ENCODE data around the gene ADCY5. TPM values are rescaled to one million over a fixed set of nuclear protein-coding genes. Genes with fewer than 3 reads are reported as not detected.
A peak's percentile ranks its signal among the peaks of the same experiment; 100 is the strongest.

Gene ADCY5
- total RNA-seq, 1 experiment from 2014 or later, result not detected

DNA sequence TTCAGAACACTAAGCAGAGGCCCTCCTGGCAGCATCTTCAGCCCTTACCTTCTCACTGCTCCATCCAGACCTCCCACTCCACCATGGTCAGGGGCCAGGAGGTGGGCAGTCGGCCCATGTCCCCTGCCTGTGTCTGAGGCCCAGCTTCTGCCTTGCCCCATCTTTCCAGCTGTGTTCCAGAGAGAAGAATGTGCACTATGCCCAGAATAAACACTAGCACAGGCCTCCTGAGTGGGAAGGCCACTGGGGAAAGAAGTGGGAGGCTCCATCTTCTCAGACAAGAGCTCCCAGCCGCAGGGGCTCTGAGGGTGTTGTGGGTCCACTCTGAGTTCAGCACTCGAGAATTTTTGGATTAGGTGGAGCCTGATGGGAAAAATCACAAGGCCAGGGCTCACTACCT, 44.5 kb downstream of the ADCY5 start:
- peaks cover 25% of the 10 kb centered on the region for H3K27me3 ChIP-seq
- H3K36me3 ChIP-seq, result no peaks in the 10 kb centered on the region
- DNase-seq, result no peak
- no peaks in the 10 kb centered on the region for H3K9me3 ChIP-seq
- H3K4me3 ChIP-seq, result no peak overlapping the region

GRCh38 chr3:123401836-123402530, 46.9 kb downstream of the ADCY5 start:
- peaks cover 41% of the 10 kb centered on the region for H3K27me3 ChIP-seq
- no peak overlapping the region for H3K4me3 ChIP-seq
- H3K9me3 ChIP-seq, result no peaks in the 10 kb centered on the region
- no peaks in the 10 kb centered on the region for H3K36me3 ChIP-seq
- DNase-seq, result no peak

DNA sequence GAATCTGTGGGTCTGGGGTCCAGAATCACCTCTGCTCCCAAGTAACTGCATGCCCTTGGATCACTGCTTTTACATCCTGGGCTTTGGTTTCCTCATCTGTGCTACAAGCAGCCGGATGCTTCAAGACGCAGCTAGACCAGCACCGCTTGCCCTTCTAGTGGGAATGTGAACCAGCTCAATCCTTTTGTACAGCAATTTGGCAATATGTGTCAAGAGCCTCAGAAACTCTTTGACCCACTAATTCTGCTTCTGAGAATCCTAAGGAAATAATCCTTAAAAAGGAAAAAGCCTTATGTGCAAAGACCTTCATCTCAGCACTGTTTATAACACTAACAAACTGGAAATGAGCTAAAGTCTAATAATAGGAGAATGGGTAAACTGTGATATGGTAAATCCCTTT, 48.7 kb downstream of the ADCY5 start:
- peaks cover 44% of the 10 kb centered on the region for H3K27me3 ChIP-seq
- H3K9me3 ChIP-seq, result no peaks in the 10 kb centered on the region
- no peak overlapping the region for H3K4me3 ChIP-seq
- H3K36me3 ChIP-seq, result no peaks in the 10 kb centered on the region
- no peak for DNase-seq

- H3K4me3 ChIP-seq, result no peak overlapping the region
- peaks cover 44% of the 10 kb centered on the region for H3K27me3 ChIP-seq
- no peaks in the 10 kb centered on the region for H3K9me3 ChIP-seq
- no peaks in the 10 kb centered on the region for H3K36me3 ChIP-seq
- DNase-seq, result no peak
Observed at GRCh38 chr3:123399653-123400052, 49.2 kb downstream of the ADCY5 start.

GRCh38 chr3:123397921-123398785, 50.7 kb downstream of the ADCY5 start:
- no peaks in the 10 kb centered on the region for H3K9me3 ChIP-seq
- no peak for DNase-seq
- no peaks in the 10 kb centered on the region for H3K36me3 ChIP-seq
- H3K4me3 ChIP-seq, result no peak overlapping the region
- peaks cover 44% of the 10 kb centered on the region for H3K27me3 ChIP-seq

DNA sequence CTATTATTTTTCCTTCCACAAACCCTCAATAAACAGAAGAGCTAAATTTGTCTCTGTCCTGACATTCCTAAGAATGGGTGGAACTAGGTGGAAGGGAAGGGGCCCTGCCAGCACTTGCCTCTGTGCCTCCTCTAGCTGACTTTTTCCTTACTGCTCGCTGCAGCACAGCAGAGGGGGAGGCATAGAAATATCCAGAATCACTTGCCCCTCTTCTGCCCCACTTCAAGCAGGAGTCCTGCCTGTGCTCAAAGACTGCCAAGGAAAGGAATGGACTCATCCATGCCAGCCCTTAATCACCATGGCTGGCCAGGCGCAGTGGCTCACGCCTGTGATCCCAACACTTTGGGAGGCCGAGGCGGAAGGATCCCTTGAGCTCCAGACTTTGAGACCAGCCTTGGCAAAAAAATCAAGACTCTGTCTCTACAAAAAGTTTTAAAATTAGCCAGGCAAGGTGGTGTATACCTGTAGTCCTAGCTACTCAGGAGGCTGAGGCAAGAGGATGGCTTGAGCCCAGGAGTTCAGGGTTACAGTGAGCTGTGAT, 51.8 kb downstream of the ADCY5 start:
- no peak for DNase-seq

DNA sequence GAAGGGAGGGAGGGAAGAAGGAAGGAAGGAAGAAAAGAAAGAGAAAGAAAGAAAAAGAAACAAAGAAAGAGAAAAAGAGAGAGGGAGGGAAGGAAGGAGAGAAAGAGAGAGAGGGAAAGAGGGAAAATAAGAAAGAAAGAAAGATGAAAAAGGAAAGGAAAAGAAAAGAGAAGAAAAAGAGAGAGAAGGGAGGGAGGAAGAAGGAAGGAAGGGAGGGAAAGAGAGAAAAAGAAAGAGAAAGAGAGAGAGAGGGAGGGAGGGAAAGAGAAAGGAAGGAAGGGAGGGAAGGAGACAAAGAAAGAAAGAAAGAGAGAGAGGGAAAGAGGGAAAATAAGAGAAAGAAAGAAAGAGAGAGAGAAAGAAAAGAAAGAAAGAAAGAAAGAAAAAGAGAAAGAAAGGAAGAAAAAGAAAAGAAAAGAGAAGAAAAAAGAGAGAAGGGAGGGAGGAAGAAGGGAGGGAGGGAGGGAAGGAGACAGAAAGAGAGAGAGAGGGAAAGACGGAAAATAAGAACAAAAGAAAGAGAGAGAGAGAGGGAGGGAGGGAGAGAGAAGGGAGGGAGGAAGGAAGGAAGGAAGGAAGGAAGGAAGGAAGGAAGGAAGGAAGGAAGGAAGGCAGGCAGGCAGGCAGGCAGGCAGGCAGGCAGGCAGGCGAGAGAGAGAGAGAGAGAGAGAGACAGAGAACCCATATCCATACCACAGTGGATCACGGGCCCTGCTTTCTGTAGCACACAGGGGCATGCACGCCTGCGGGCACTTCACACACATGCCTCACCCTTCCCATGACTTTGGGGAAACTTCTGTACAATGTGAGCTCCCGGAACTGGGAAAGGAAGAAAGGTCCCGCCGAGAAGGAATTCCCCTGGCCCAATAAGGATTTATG, 52.5 kb downstream of the ADCY5 start:
- Histone ChIP-seq H3K36me3 (no peaks in the 10 kb centered on the region), H3K4me3 (no peak overlapping the region), H3K9me3 (no peaks in the 10 kb centered on the region), H3K27me3 (peaks cover 37% of the 10 kb centered on the region)
- no peak for DNase-seq

More for the DNA sequence above, 51.8 kb downstream of the ADCY5 start:
- H3K9me3 ChIP-seq, result no peaks in the 10 kb centered on the region
- no peak overlapping the region for H3K4me3 ChIP-seq
- H3K36me3 ChIP-seq, result no peaks in the 10 kb centered on the region
- peaks cover 44% of the 10 kb centered on the region for H3K27me3 ChIP-seq

DNA sequence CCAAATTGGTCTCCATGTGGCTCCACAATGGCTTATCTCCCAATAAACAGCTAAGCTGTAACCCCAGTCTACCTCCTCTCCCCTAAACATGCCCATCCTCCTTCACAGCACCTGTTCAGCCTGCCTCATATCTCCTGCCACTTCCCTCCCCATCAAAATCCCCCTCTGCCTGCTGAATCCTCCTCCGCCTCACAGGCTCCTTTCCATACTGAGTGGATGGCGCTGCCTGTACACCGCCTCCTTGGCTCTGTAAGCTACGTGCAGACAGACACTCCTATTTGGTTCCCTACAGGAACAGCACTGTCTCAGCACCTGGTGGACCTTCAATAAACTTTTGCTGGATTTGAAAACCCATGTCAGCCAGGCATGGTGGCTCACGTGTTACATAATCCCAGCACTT, 53.7 kb downstream of the ADCY5 start:
- H3K9me3 ChIP-seq, result no peaks in the 10 kb centered on the region
- no peak overlapping the region for H3K4me3 ChIP-seq
- peaks cover 27% of the 10 kb centered on the region for H3K27me3 ChIP-seq
- H3K36me3 ChIP-seq, result no peaks in the 10 kb centered on the region
- no peak for DNase-seq

GRCh38 chr3:123394391-123395020, 54.4 kb downstream of the ADCY5 start:
- Histone ChIP-seq H3K36me3 (no peaks in the 10 kb centered on the region), H3K27me3 (peaks cover 20% of the 10 kb centered on the region), H3K4me3 (no peak overlapping the region), H3K9me3 (no peaks in the 10 kb centered on the region)
- no peak for DNase-seq

DNA sequence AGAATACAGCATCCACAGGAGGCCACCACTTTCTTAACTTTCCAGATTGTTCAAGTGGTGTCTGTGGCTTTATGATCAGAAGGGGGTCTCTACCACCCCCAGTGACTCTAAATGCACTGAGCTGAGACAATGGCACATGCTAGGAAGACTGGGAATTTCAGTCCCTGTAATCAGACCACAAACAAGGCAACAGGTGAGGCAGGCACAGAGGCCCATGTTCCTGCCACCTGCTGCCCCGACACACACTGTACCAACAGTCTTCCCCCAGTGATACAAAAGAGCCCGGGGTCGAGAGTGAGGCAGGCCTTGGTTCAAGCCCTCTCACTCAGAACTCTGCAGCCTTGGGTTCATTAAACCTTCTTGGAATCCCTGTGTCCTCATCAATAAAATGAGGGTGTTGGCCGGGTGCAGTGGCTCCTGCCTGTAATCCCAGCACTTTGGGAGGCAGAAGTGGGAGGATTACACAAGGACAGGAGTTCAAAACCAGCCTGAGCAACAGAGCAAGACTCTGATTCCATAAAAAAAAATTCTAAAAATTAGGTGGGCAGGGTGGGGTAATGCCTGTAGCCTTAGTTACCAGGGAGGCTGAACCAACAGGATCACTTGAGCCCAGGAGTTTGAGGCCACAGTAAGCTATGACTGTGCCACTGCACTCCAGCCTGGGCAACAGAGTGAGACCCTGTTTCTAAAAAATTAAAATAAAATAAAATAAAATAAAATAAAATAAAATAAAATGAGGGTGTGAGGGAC, 55.8 kb downstream of the ADCY5 start:
- no peak for DNase-seq
- peaks cover 9% of the 10 kb centered on the region for H3K27me3 ChIP-seq

GRCh38 chr3:123392368-123392767, 56.5 kb downstream of the ADCY5 start:
- Histone ChIP-seq H3K27me3 (peaks cover 7% of the 10 kb centered on the region), H3K36me3 (no peaks in the 10 kb centered on the region), H3K4me3 (no peak overlapping the region), H3K9me3 (no peaks in the 10 kb centered on the region)
- no peak for DNase-seq

More for the DNA sequence above, 55.8 kb downstream of the ADCY5 start:
- no peaks in the 10 kb centered on the region for H3K36me3 ChIP-seq
- H3K9me3 ChIP-seq, result no peaks in the 10 kb centered on the region
- H3K4me3 ChIP-seq, result no peak overlapping the region

- Histone ChIP-seq H3K9me3 (no peaks in the 10 kb centered on the region), H3K4me3 (no peak overlapping the region), H3K27me3 (no peaks in the 10 kb centered on the region), H3K36me3 (no peaks in the 10 kb centered on the region)
- no peak for DNase-seq
Observed at GRCh38 chr3:123390865-123391600, 57.9 kb downstream of the ADCY5 start.

GRCh38 chr3:123389628-123389918, 59.3 kb downstream of the ADCY5 start:
- H3K4me3 ChIP-seq, result no peak overlapping the region
- H3K27me3 ChIP-seq, result no peaks in the 10 kb centered on the region
- DNase-seq, result no peak
- no peaks in the 10 kb centered on the region for H3K36me3 ChIP-seq
- H3K9me3 ChIP-seq, result no peaks in the 10 kb centered on the region

DNA sequence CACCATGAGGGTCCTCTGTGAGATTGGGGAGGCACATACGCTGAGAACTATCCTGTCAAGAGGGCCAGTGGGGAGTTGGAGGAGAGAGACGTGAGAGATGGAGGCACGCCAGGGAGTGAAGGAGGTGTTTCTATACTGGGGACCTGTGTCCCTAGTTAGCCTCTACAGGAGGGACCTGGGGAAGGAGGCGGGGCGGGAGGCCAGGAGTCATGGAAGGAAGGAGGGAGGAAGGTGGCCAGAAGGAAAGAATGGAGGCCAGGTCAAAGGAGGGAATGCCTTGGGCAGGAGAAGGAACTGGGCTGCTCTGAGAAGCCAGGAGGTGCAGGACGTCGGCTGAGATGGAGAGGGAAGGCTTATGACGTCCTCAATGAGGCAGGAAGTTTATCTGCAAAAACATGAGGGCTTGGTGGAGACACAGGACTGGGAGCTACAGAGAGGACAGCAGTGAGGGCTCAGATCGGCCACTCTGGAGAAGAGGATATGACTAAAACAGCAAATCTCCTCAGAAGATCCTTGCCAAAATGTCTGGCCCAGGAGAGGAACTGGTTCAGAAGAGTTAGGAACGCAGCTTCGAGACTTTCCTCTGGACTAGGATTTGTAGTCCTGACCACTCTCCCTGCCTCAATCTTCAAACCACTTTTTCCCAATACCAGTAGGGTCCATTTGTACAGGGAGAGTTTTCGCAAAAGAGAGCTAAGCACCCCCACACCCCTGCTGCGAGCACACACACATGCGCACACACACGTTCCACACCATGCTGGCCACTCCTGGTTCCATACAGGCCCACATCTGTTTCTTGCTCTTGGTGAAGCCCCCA, 59.9 kb downstream of the ADCY5 start:
- DNase-seq, result peak; percentile 37
- Histone ChIP-seq H3K36me3 (no peaks in the 10 kb centered on the region), H3K4me3 (no peak overlapping the region), H3K27me3 (no peaks in the 10 kb centered on the region), H3K9me3 (no peaks in the 10 kb centered on the region)

DNA sequence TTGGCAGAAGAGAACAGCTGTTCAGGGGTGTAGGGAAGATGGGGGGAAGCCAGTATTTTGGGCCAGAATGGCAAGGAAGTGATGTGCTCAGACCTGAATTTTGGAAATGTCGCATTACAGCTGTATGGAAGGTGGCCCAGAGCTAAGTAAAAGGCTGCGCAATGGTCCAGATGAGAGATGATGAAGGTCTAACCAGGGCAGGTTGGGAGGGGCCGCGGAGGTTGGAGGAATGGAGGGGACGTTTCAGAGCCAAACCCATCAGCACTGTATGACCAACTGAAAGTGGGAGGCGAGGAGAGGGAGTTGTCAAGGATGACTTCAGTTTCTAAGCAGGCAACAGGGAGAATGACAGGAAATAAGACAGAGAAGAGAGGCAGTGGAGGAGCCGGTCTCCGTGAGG, 60.8 kb downstream of the ADCY5 start:
- Histone ChIP-seq H3K4me3 (no peak overlapping the region), H3K27me3 (no peaks in the 10 kb centered on the region), H3K9me3 (no peaks in the 10 kb centered on the region), H3K36me3 (no peaks in the 10 kb centered on the region)
- no peak for DNase-seq

All from MG63 (cell line).